ENCODE results near the gene DMC1.
"Not testable (repeated sequence)": the region's sequence is repeated elsewhere in the genome, so short reads cannot be mapped to it uniquely, and the experiment has no call there.

DMC1 gene

GRCh38 chr22:38481162-38481870 lies 88.7 kb downstream of the DMC1 start:
- DNase-seq (ENCODE audit: insufficient read length, low spot score) (no peak), FAIRE-seq (no peak)
- no peak for TF ChIP-seq POLR2A (IDR thresholded peaks at IDR 0.05; ENCODE audit: low read depth, low read length)

GRCh38 chr22:38479096-38479837 lies 90.7 kb downstream of the DMC1 start:
- TF ChIP-seq POLR2A (IDR thresholded peaks at IDR 0.05; ENCODE audit: low read depth, low read length), result no peak
- DNase-seq (ENCODE audit: insufficient read length, low spot score) (no peak), FAIRE-seq (no peak)

GRCh38 chr22:38477585-38477984 lies 92.4 kb downstream of the DMC1 start:
- DNase-seq (ENCODE audit: insufficient read length, low spot score) (no peak), FAIRE-seq (no peak)
- TF ChIP-seq POLR2A (IDR thresholded peaks at IDR 0.05; ENCODE audit: low read depth, low read length), result no peak

- FAIRE-seq (no peak), DNase-seq (ENCODE audit: insufficient read length, low spot score) (no peak)
- no peak for TF ChIP-seq POLR2A (IDR thresholded peaks at IDR 0.05; ENCODE audit: low read depth, low read length)
Measured at GRCh38 chr22:38474003-38474607, 95.9 kb downstream of the DMC1 start.

- no peak for TF ChIP-seq POLR2A (IDR thresholded peaks at IDR 0.05; ENCODE audit: low read depth, low read length)
Measured at GRCh38 chr22:38471237-38471636, 98.7 kb downstream of the DMC1 start.

GRCh38 chr22:38470179-38470578 lies 99.8 kb downstream of the DMC1 start:
- FAIRE-seq; DNase-seq (ENCODE audit: insufficient read length, low spot score): not testable (repeated sequence)

More at GRCh38 chr22:38471237-38471636, 98.7 kb downstream of the DMC1 start:
- DNase-seq (ENCODE audit: insufficient read length, low spot score) (no peak), FAIRE-seq (no peak)

GRCh38 chr22:38469306-38469781 lies 100.6 kb downstream of the DMC1 start:
- FAIRE-seq, result no peak
- TF ChIP-seq POLR2A (IDR thresholded peaks at IDR 0.05; ENCODE audit: low read depth, low read length), result no peak

More at GRCh38 chr22:38469306-38469781, 100.6 kb downstream of the DMC1 start:
- DNase-seq (ENCODE audit: insufficient read length, low spot score), result no peak
